ELR (cell line): ENCODE measurements around the gene JUP.
"Not testable (repeated sequence)": the region's sequence is repeated elsewhere in the genome, so short reads cannot be mapped to it uniquely, and the experiment has no call there.

Experiments used
- DNase-seq: peaks from one replicate; pipeline ENCODE4 v3.0.0-alpha.2; 2015; ENCODE audit warnings: low read depth

The JUP gene

GRCh38 chr17:41786227-41787020 lies at the start of gene JUP:
JUP (minus strand) TSS chr17:41786711; CDS start chr17:41771854, 14,857 bp downstream.
- DNase-seq = peak; percentile 91

DNA sequence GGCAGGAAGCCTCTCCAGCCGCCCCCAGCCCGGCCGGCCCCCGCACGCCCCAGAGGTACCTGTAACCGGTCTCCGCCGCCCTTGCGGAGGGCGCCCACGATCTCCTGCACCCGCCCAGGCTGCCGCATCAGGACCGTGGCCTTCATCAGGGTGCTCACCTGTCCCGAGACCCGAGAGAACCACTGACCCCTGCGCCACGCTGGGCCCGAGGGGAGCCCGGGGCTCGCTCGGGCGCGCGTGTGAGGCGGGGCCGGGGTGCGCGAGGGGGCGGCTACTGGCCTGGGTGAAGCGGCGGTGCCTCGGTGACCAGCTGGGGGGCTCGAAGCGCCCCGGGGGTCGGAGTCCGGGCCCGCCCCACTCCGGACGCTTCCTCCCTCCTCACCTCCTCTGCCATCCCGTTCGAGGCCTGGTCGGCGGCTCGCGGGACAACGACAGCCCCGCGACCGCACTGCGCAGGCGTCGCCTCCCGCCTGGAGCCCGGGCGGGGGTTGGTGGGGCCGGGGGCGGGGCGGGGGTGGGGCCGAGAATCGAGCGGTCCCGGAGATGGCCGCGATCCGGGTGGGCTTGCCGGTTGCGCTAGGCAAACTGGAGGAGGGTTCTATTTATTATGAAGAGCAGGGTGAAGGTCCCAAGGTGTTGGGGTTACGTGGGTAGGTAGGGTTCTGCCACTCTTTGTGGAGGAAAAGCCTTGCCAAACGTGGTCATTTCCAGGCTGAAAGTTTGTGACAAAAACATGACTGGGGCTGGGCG lies 49.5 kb upstream of the JUP start, which contains the start of gene NT5C3B:
NT5C3B (minus strand) TSS at position 433 of the 750 bp plus-strand sequence; CDS start at position 394, 39 bp downstream.
- DNase-seq = peak; percentile 74

GRCh38 chr17:41835214-41835799 lies 48.8 kb upstream of the JUP start:
- DNase-seq = peak; percentile 37

DNA sequence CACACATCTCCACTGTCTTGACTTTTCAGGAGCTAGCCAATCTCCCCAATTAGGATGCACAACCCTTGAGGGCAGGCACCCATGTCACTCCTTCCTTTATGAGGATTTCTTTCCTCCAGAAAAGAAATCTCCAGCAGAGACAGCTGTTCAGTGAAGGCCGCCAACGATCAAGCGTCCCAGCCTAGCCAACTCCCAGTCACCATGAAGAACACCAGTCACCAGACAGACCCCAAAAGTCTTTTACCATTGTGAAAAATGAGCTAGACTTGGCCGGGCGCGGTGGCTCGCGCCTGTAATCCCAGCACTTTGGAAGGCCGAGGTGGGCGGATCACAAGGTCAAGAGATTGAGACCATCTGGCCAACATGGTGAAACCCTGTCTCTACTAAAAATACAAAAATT lies 43.5 kb upstream of the JUP start:
- DNase-seq = not testable (repeated sequence)

GRCh38 chr17:41825175-41825845 lies 38.8 kb upstream of the JUP start:
- DNase-seq = no peak

DNA sequence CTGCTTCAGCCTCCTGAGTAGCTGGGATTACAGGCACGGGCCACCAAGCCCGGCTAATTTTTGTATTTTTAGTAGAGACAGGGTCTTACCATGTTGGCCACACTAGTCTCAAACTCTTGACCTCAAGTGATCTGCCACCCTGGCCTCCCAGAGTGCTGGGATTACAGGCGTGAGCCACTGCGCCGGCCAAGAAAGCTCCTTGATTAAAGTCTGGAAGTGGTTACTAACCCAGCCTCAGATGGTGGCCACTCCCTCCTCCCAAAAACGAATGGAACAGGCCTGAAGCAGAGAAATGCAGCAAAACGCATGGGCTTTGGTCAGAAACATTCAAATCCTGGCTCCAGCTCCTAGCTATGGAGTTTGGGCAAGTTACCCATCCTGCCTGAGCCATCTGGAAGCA lies 37.6 kb upstream of the JUP start:
- no peak for DNase-seq

DNA sequence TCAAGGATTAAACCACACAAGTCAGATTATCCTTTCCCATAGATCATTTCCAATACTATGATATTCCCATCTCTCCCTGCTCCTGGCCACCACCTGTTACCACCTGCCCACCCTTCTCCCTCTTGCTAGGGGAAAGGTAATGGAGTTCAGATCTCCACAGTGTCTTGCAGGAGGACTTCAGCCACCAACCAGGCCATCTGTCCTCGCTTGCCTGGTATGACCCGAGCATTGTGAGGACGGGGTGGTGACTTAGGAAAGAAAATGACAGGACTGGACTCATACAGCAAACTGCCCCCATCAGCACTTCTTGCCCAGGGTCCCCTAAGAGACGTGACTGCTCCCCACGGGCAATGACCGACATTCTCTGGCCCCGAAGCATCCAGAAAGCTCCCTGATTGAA lies 37.1 kb upstream of the JUP start:
- DNase-seq = no peak

GRCh38 chr17:41823141-41823524 lies 36.6 kb upstream of the JUP start:
- no peak for DNase-seq

GRCh38 chr17:41822216-41823140 lies 36.0 kb upstream of the JUP start:
- no peak for DNase-seq

DNA sequence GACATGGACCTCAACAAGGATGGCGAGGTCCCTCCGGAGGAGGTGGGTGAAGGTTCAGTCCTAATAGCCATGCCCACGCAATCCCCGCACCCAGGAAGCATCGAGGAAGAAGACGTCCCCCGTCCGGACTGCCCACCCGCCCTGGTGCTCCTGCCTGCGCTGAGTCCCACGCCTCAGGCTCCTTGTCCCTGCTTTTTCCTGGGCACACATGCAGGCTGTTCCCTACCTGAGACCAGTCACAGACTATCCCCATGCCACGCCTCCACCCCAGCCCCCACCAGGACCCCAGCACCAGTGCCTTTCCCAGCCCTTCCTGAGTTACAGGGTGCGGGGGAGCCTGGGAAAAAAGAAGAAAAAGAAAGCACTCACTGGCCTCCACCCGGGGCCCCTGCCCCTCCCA lies 35.3 kb upstream of the JUP start:
- DNase-seq = no peak

GRCh38 chr17:41818024-41818423 lies 31.5 kb upstream of the JUP start:
- no peak for DNase-seq

GRCh38 chr17:41816637-41817320 lies 30.3 kb upstream of the JUP start:
- no peak for DNase-seq

GRCh38 chr17:41814195-41814594 lies 27.7 kb upstream of the JUP start:
- peak; percentile 25 for DNase-seq

DNA sequence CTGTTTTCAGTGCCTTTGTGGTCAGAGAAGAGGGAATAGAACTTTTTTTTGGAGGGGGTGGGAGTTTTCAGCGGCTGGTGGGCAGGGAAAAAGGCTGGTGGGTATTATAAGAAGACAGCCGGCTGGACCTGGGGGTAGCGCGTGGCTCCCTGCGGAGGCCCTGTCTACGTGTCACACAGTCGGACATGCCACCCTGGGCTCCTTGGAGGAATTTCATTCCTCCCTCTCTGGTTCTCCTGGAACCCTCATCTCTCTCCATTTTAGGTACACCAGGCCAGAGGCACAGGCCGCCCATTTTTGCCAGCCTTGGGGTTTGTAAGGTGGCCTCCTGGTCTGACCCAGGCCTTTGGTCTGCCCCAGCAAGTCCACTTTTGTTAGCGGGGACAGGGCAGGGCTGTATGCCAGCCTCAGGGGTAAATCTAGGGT lies 27.2 kb upstream of the JUP start:
- DNase-seq = peak; percentile 28

- peak; percentile 26 for DNase-seq
Observed at GRCh38 chr17:41813152-41813680, 26.7 kb upstream of the JUP start.

GRCh38 chr17:41812381-41813151 lies 26.1 kb upstream of the JUP start, which contains the start of gene FKBP10:
FKBP10 (plus strand) TSS chr17:41813004; CDS start chr17:41813035, 31 bp downstream.
- peak; percentile 89 for DNase-seq

DNA sequence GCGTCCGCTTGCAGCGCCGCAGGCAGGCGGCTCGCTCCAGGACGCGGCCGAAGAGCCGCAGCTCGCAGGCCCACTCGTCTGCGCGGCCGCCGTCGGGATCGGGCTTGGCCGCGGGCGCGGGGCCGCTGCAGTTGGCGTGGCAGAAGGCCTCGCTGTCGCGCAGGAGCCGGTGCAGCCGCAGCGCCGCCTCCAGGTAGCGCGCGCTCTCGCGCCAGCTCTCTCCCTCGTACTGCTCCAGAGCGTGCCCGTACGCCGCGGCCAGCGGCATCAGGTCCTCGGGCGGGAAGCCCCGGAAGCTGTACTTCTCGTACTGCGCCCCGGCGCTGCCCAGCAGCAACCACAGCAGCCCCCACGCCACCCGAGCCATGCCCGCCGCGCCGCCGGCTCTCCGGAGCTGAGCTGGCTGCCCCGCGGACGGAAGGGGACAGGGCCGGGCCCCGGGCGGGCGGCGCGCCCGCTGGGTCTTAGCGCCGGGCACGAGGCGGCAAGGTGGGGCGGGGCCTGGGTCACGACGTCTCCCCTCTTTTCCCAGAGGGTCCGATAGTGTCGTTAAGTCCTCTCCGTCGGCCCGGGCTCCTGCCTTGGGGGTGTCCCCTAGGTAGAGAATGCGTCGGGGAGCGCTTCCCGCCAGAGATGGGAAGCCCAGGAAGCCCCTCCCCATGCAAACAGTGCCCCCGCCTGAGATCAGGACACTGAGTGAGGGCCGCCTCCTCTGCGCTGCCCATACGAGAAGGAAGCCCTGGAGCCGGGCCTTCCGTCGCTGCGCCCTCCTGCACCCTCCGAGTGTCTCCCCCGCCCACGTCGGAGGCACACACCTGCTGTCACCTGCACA lies 25.3 kb upstream of the JUP start, which contains the start of gene P3H4:
P3H4 (minus strand) TSS at position 401 of the 832 bp plus-strand sequence; CDS start at position 367, 34 bp downstream.
- DNase-seq = peak; percentile 81
